ENCODE results near the gene KCNQ1.

DNA sequence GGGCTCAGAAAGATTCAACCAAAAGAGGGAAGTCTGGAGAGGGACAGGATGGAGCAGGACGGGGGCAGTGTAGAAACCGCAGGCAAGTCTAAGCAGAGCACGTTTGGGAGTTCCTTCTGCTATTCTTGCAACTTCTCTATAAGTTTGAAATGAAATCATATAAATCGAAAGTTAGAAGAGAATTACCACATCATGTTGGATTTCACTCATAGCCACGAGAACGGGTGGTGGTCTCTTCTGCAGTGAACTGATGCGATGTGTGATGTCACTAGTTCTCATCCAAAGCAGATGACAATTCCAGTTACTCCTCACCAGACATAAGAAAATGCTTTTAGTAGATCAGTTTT is 36.0 kb downstream of the KCNQ1 start:
- TF ChIP-seq, protein P1, sequence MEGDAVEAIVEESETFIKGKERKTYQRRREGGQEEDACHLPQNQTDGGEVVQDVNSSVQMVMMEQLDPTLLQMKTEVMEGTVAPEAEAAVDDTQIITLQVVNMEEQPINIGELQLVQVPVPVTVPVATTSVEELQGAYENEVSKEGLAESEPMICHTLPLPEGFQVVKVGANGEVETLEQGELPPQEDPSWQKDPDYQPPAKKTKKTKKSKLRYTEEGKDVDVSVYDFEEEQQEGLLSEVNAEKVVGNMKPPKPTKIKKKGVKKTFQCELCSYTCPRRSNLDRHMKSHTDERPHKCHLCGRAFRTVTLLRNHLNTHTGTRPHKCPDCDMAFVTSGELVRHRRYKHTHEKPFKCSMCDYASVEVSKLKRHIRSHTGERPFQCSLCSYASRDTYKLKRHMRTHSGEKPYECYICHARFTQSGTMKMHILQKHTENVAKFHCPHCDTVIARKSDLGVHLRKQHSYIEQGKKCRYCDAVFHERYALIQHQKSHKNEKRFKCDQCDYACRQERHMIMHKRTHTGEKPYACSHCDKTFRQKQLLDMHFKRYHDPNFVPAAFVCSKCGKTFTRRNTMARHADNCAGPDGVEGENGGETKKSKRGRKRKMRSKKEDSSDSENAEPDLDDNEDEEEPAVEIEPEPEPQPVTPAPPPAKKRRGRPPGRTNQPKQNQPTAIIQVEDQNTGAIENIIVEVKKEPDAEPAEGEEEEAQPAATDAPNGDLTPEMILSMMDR (conservative IDR thresholded peaks at IDR 0.05 in 1 of 2, IDR thresholded peaks at IDR 0.05 in 1 of 2; ENCODE audit: low read depth in 1 of 2, low read length in 2 of 2): no peak
- no peak for TF ChIP-seq EZH2 (IDR thresholded peaks at IDR 0.05; ENCODE audit: low read length, missing control alignments)

Measured in fibroblast of lung (primary cell).